Activated T-helper 1 cell treated with Interleukin-2 at 50 U/mL for 16 hours (primary cell): ENCODE results near the gene RASL10A.

Experiments used
- DNase-seq: peaks from one replicate; pipeline ENCODE4 v3.0.0-alpha.2; 2020; ENCODE audit warnings: low read depth

RASL10A gene

DNA sequence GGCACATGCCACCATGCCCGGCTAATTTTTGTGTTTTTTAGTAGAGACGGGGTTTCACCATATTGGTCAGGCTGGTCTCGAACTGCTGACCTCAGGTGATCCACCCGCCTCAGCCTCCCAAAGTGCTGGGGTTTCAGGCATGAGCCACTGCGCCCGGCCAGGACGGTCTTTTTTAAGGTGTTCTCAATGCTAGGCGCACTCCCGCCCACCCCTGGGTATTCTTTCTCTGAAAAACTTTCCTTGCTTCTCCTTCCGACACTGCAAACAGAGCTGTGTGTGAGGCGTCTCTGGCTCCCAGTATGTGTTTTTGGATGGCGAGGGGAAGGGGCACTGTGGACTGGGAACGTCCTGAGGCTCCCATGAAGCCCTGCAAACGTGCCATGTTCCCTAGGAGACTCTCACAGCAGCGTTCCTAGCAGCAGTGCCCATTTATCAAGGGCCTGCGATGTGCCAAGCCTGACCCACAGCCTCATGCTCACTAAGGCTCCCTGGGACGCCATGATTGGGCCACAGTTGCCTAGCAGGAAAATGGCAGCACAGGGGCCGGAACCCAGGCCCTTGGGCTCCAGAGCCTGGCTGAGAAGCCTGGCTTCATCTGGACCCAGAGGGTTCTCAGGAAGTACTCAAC is 2.4 kb upstream of the RASL10A start:
- DNase-seq, result no peak

DNA sequence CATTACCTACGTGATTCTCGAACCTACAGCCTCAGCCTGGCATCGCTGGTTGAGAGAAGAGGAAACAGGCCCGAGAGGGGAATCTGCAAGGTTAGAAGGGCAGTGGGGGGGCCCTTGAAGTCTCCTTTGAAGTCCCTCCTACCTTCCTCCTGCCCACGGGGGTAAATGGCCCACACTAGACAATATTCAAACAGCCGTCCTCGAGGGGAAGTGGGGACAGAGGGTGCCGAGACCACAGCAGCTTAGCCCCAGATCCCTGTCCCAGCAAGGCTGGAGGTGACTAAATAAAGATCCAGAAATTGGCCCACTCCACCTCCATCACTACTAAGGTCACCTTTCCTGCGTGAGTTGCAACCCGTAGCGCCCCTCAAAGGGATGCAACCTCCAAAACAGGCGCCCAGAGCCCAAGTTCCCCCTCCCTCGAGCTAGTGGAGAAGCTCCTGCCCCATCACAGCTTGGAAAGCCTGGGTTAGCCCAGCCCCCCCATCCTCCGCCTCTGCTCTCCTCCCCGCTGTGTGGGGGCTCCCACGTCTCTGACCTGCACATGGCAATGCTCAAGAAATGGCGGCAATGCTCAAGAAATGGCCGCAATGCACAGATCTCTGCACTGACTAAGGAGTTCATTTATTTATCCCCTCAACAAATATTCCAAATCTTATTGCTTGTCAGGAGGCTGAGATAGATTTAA is 788 bp upstream of the RASL10A start:
- DNase-seq, result no peak

DNA sequence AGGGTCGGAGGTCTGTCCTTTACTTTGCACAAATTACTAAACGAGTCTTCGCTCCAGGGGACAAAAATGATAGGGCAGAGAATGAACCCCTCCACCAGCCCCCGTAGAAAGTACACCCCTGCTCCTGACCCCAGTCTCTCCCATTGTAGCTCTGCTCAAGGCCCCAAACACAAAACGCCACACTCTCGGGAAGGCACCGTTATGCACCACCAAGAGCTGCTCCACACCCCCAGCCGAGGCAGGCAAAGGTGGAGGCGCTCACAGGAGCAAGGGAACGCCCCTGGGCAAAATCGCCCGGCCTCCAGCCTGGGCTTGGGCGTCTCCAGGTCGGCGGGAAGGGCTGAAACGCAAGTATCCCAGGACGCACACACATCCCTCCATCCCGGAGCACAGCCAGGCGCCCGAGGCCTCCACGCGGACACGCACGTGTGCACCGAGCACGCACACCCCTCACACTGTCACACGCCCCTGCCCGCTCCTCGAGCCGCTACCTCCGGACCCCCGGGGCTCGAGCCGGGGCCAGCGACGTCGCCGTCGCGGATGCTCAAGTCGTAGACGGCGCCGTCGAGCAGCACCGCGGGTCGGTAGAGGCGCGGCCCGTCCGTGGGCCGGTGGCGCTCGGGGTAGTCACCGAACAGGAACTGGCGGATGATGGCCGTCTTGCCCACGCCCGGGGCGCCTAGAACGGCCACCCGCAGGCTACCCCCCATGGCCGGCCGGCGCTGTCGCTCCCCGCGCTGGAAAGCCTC is 786 bp downstream of the RASL10A start:
- DNase-seq, result no peak

DNA sequence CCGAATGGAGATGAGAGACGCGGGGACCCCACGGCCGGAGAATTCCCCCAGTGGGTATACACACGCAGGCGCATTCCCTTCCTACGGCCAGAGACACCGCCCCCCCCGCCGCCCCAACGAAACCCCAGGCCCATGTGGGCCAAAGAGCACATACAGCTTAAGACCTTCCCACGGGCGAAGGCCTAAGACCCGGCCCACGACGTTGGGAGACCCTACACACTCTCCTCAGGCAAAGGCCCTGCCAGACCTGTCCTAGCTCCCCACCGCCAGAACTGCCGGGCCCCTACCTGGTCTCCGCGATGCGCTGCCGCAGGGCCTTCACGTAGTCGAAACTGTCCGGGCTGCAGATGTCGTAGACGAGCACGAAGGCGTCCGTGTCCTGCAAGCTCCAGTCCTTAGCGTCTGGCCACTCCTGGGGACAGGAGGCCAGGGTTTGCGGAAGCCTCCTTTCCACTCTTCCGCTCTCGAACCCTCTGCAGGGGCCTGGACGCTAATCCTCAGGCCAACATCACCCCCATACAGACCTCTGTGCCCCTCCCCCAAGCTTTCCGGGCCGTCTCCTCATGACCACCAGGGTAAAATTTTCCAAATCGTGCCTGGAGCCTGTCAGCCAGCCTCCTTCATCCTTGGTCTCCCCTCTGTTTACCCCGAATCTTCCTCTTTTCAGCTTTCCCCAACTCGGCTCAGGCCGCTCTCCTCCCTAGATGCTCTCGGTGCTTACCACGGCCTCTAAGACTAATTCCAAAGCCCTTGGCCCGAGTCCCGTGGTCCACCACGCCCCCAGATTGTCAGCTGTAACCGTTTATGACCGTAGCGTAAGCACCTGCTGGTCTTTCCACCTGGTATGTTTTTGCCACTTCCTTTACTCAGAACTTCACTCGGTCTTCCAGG is 1.7 kb downstream of the RASL10A start:
- no peak for DNase-seq

DNA sequence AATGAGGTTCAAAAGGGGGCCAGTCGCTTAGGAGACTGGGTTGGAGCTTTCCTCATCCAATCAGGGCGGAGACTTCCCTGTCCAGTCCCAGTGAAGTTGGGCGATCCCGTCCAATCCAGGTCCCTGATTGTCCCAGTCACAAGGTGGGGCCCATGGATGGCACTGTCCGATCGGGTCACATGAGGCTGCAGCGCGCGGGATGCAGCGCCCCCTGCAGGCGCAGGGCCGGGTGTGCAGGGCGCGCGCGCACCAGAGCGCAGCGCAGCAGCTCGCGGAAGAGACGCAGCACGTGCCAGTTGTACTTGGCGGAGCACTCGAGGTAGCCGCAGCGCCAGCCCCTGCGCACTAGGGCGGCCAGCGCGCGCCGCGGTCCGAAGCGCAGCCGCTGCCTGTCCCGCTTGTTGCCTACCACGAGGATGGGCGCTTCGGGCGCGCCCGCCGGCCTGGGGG is 2.3 kb downstream of the RASL10A start:
- DNase-seq, result no peak

DNA sequence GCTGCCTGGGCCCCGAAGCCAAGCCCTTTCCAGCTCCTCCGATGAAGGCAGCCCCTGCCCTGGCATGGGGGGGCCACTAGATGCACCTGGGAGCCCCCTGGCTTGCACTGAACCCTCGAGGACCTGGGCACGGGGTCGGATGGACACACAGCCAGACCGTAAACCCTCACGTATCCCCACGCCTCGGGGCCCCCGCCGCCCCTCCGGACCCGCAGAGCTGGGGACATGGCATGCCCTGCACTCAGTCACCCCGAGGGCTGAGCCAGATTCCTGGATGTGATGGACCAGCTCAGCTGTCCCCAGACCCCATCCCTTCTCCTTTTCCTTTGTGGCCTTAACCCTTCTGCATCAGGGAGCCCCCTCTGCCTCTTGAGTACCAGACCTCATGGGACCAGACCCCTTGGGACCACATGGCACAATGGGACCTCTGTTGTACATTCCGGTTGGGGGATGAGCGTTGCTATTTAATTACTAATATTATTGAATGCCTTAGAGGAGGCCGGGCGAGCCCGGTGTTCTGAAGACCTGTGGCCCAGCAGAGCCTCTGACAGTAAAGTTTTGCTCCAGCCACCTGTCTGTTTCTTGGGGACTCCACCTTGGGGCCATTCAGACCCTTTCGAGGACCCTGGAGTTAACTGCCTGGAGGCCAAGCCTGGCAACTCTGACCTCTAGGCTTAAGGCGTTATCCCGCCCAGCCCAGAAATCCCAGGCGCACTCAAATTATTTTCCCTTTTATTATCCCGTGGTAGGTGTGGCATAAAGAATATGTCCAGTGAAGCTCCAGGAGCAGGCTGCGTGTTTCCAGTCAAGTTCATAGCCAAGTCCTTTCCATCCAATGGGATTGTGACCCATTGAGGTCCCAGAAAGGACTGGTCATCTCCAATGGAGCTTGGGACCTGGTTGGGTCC is 3.0 kb downstream of the RASL10A start:
- DNase-seq, result no peak

DNA sequence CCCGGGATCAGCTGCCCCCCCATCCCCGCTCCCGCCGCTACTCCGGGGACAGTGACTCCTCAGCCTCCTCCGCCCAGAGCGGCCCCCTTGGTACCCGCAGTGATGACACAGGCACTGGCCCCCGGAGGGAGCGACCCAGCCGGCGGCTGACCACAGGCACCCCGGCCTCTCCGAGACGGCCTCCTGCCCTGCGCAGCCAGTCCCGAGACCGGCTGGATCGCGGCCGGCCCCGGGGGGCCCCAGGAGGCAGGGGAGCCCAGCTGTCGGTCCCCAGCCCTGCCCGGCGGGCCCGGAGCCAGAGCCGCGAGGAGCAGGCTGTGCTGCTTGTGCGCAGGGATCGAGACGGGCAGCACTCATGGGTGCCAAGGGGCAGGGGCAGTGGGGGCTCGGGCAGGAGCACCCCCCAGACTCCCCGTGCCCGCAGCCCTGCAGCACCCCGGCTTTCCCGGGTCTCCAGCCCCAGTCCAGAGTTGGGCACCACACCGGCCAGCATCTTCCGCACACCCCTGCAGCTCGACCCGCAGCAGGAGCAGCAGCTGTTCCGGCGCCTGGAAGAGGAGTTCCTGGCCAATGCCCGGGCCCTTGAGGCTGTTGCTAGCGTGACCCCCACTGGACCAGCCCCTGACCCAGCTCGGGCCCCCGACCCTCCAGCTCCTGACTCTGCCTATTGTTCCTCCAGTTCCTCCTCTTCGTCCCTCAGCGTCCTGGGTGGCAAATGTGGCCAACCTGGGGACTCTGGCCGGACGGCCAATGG is 3.9 kb downstream of the RASL10A start:
- no peak for DNase-seq

DNA sequence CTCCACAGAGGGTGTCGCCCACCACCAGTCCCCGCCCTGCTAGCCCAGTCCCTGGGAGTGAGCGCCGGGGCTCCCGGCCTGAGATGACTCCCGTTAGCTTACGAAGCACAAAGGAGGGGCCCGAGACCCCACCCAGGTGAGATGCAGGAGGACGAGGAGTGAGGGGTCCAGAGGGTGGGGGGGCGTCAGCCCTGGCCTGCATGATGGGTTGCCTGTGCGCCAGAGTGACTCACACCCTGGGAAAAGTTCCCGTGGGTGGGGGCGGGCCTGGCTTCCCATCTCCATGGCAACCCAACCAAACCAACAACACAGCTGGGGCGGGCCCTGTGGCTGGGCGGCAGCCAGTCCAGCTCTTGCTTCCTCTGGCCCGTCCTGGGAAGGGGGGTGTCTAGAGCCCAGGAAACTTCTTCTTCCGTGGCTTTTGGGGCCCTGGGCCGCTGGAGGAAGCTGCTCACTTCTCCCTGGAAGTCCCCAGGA is 4.6 kb downstream of the RASL10A start:
- no peak for DNase-seq

DNA sequence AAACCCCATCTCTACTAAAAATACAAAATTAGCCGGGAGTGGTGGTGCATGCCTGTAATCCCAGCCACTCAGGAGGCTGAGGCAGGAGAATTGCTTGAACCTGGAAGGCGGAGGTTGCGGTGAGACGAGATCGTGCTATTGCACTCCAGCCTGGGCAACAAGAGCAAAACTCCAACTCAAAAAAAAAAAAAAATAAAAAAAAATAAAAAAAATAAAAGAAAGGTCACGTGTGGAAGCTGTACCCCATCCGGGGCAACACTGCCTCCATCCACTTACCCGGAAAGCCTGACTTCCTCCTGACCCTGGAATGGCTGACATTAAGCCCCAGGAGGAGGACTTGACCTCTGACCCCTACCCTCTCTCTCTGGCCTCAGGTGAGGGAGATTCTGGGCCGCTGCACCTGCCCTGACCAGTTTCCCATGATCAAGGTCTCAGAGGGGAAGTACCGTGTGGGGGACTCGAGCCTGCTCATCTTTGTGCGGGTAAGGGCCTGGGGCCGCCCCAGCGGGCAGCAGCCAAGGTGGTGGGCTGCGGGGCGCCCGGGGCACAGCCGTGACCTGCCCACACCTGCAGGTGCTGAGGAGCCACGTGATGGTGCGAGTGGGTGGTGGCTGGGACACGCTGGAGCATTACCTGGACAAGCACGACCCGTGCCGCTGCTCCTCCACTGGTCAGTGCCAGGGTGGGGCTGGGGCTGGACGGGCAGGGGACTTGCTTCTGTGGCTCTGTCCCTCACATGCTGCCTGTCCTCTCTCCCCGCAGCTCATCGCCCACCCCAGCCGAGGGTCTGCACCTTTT is 5.2 kb downstream of the RASL10A start:
- no peak for DNase-seq

DNA sequence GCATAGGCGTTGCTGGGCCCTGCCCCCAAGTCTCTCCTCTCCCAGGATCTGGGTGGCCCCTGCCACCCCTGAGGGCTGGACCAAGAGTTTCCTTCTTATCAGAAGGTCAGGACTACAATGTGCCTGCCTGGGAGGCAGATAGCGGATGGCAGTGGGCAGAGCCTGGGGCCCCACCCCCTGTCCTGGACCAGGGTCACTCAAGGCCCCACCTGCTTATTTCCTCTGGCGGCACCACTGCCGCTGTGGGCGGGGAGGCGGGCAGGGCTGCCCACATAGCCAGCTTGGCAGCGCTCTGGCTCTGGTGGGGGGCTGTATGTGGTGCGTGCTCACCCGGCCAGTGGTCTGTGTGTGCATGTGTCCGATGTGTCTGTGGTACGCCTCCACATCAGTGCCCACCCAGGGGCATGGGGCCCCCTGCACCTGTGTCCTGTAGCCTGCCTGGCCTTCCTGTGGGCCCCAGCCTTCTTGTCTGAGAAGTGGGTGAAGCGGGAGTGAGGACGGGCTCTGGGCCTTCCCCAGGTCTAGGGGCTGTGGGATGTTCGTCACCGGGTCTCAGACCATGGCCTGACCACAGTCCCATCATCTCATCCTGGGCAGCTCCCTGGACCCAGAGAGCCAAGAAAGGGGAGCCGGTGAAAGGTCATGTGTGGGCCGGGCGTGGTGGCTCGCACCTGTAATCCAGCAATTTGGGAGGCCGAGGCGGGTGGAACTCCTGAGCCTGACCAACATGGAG is 6.0 kb downstream of the RASL10A start:
- DNase-seq, result no peak

DNA sequence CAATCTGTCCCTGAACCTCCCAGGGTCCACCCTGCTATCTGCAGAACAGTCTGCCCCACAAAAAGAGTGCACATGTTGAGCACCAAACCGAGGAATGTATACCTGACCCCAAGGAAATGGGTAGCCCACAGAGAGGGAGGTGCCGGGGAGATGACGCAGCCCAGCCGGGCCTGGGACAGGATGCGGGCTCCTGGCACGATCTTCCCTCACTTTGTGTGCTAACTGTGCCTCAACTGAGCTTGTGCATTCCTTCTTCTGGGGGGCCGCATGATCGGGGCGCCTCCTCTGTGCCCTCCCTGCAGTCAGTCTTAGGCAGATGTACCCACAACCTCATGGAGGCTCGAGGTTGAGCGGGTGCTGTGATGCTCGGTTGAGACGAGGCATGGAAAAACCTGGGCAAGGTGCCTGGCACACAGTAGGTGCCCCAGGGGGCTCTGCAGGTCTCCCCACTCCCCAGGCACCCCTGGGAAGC is 6.7 kb downstream of the RASL10A start:
- no peak for DNase-seq

DNA sequence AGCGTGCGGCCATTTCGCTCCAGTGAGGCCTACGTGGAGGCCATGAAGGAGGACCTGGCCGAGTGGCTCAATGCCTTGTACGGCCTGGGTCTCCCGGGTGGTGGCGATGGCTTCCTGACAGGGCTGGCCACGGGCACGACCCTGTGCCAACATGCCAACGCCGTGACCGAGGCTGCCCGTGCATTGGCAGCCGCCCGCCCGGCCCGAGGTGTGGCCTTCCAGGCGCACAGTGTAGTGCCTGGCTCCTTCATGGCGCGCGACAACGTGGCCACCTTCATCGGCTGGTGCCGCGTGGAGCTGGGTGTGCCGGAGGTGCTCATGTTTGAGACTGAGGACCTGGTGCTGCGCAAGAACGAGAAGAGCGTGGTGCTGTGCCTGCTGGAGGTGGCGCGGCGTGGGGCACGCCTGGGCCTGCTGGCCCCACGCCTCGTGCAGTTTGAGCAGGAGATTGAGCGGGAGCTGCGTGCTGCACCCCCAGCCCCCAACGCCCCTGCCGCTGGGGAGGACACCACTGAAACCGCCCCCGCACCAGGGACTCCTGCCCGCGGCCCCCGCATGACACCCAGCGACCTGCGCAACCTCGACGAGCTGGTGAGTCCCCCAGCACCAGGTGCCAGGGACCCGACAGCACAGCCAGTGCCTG is 7.2 kb downstream of the RASL10A start:
- DNase-seq, result no peak

DNA sequence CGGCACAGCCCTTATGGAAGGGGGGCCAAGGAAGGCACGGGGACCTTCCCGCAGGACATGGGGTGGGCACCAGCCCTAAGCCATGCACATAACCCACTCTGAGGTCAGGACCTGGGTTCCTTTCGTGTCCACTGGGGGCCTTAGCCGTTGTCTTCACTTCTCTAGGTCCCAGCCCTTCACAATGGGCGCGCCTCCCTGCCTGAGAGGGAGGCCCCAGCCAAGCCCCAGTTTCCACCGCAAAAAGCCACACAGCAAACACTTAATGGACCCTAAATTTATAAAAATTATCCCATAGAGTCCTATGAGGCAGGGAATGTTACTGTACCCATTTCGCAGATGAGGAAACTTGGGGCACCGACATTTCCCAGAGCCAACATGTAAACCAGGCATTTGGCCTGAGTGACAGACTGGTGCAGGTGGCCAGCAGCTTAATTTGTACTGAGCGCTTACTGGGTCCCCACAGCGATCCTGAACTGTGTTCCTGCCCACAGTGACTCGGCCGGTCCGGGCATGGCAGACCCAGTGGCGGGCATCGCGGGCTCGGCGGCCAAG is 7.8 kb downstream of the RASL10A start:
- no peak for DNase-seq

DNA sequence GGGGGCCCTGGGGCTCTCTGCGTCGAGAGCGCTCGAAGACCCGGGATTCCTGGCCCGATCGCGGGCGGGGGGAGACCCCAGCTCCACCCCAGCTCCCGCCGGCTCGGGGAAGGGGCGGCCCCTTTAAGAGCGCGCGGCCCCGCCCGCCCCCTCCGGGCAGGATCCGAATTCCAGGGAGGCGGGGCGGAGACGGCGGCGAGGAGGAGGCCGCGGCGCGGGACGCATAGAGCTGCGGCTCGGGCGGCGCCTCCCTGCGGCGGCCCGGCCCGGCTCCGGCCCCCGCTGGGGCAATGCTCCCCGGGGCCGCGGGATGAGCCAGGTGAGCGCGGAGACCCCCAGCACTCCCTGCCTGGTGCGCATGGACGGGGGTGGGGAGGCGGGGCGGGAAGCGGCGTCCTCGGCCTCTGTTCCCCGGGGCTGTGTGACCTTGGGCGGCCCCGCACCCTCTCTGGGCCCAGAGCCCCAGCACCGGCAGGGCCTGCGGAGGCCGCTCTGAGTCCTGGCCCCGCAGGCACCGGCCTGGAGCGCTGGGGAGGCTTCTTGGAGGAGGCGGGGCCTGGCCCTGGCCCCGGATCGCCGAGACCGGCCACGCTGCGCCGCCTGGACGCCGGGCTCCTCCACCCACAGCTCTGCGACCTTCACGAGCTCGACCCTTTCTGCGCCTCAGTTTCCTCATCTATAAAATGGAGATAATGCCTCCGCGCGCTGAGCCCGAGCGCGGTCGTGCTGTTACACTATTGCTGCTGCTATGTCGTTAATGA is 8.5 kb downstream of the RASL10A start:
- DNase-seq, result no peak

DNA sequence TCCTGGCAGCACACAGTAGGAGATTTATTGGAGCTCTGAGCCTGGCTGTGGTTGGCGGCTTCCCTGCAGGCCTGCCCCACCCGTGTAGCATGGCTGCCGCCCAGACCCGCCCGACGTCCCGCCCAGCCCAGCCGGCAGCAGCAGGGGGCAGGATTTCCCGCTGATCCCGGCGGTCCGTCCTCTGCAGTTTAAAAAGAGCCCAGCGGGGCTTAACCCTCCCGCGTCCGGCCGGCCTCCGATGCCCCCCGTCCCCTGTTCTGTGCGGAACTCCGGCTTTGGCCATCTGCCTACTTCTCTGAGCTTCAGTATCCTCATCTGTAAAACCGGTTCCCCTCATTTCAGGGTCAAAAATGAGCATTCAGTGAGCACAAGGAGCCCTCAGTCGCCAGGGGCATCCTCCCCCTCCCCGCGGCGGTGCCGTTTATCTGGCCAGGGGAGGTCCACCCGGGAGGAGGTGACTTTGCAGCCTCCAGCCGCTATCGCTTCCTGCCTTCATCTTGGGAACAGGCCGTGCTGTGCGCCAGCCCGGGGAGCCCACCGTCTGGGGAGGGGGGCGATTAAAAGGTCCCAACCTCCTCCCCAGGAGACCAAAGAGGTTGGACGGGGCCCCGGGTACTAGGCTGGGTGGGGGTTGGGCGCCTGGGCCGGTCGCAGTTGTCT is 9.2 kb downstream of the RASL10A start, which contains the start of gene GAS2L1:
Gene GAS2L1 (plus strand): TSS at position 476 of the 660 bp plus-strand sequence. CDS start 1,456 bp downstream, outside the sequence.
- no peak for DNase-seq

DNA sequence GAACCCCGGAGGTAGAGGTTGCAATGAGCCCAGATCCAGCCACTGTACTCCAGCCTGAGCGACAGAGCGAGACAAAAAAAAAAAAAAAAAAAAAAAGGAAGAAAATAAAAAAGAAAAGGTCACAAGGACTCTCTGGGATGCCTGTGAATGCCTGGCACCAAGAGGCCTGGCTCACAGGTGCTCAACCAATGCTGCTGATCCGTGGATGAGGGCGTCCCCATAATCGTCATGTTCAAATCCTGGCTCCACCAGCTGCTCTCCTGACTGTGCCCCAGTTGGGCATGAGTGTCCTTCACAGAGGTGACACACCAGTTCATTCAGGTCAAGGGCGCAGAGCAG is 9.7 kb downstream of the RASL10A start:
- DNase-seq, result no peak
